SIG-M5 treated with dmso at 0.1 percent for 504 hours (cell line): ENCODE measurements around the gene GPR162.

Experiments used
- DNase-seq: peaks from one replicate; lab custom pipeline; 2025; ENCODE audit not compliant: unreplicated experiment; lab: John Stamatoyannopoulos, UW

Gene GPR162

DNA sequence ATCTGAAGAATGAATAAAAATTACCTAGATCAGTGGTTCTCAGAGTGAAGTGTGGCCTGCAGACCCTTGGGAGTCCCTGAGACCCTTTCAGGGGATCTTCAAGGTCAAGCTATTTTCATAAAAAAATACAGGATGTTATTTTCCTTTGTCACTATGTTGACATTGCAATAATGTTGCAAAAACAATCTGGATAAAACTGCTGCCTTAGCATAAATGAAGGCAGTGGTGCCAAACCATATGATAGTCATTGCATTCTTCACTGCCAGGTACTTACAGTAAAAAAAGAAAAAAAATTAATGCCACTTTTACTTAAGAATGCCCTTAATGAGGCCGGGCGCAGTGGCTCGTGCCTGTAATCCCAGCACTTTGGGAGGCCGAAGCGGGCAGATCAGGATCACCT is 34.3 kb upstream of the GPR162 start:
- DNase-seq = no peak

DNA sequence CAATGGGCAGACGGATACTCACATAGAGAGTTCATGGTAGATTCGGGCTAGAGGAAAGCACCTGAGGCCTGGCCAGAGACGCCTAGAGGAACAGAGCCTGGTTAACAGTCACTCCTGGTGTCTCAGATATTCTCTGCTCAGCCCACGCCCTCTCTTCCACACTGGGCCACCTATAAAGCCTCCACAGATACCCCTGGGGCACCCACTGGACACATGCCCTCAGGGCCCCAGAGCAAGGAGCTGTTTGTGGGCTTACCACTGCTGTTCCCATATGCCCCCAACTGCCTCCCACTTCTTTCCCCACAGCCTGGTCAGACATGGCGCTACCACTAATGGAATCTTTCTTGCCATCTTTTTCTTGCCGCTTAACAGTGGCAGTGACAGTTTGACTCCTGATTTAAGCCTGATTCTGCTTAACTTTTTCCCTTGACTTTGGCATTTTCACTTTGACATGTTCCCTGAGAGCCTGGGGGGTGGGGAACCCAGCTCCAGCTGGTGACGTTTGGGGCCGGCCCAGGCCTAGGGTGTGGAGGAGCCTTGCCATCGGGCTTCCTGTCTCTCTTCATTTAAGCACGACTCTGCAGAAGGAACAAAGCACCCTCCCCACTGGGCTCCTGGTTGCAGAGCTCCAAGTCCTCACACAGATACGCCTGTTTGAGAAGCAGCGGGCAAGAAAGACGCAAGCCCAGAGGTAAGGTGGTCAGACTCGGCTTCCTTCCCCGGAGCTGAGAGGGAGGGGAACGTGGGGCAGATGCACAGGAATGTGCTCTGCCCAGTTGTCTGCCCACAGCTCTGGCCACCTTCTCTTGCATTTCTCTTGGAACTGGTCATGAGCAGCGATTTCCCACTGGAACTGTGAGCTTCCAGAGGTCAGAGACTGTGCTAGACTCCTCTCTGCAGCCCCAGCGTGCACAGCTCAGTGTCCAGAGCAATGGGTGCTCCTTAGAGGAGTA is 32.4 kb upstream of the GPR162 start, which contains the start of gene CD4:
CD4 (plus strand) TSS at position 557 of the 953 bp plus-strand sequence. CDS start 10,611 bp downstream, outside the sequence.
- no peak for DNase-seq

DNA sequence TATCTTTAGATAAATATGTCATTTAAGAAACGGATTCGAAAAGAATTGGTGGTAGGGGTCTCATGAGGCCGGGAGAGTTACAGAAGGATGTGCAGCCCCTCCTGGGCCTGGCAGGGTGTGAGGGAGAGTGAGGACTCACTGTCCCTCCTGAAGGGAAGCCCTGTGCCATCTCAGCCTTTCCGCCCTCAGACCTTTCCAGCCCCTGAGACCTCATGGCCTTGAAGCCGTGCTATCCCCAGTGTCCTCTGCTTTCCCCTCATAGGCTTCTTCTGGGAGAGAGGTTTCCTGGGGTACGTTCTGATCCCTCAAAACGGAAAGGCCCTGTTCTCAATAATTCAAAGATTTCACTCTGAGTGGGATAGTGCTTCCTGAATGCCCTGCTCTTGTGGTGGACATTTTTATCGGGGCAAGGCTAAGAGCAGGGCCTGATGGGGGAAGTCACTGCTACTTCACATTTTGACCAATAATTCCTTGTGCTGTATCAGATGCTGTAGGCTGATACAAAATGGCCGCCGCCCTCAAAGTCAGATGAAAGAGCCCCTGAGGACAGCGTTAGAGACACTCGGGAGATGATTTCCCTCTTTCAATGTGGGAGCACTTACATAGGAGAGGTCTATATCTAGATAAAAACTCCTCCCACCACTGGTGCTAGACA is 31.0 kb upstream of the GPR162 start:
- DNase-seq = no peak

DNA sequence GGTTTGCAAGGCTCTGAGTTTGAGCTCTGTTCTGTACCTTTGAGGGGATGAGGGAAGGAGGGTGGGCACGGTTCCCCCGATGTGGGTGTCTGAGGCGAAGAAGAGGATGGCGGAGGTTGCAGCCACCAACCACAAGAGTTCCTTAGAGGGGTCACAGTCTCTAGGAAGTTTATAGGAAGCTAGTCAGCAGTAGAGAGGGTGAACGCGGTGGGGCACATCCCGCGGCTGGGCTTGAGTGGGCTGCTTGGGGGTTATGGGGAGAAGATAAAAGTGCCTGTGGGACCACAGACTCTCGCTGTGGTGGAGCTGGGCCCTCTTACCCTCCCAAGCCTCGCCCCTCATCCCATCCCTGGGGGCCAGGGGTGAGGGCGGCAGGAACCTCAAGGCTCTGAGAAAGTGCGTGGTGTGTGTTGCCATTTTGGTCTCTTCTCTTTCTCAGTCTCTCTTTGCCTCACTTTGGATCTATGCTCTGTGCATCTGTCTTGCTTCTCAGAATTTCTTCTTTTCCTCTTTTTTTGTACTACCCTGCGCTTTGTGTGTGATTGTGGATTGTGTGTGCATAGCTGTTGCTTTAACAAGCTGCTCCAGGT is 29.6 kb upstream of the GPR162 start:
- DNase-seq = no peak

DNA sequence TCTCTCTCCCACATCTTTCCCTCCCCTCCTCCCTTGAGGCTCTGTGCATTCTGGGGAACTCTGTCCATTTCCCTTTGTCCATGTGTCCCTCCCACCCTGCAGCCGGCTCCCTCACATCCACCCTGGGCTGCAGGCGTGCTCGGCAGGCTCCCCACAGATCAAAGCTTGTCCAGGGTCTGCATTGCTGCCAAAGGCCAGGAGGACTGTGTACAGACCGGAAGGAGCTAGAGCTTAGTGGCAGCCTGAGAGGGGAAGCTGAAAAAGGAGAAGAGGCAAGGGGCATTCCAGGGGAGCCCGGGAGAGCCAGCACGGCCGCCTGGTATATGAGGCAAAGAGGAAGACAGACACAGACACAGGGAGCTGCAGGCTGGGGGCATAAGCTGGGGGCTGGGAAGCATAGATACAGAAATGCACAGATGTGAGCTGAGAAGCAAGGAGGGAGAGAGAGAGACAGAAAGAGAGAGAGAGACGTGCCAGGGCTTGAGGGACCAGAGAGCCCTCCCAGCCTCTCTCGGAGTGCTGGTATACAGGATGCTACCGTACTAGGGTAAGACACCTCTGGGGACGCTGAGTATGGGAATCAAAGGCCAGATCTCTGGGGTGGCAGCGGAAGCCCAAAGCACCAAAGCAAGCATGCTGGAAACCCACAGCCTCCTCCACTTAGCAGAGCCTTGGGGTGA is 29.0 kb upstream of the GPR162 start:
- DNase-seq = peak; percentile 69

DNA sequence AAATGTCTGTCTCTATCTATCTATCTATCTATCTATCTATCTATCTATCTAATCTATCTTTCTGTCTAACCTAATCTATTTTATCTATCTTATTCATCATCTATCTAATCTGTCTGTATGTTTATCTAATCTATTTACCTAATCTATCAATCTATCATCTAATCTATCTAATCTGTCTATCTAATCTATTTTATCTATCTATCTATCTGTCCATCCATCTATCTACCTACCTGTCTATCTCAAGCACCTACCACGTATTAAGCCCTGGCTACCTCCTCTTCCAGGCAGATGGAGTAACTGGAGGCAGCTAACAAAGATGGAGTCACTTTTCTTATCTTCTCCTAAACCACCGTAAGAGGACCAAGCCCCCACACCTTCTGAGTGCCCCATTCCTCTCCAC is 26.5 kb upstream of the GPR162 start:
- no peak for DNase-seq

DNA sequence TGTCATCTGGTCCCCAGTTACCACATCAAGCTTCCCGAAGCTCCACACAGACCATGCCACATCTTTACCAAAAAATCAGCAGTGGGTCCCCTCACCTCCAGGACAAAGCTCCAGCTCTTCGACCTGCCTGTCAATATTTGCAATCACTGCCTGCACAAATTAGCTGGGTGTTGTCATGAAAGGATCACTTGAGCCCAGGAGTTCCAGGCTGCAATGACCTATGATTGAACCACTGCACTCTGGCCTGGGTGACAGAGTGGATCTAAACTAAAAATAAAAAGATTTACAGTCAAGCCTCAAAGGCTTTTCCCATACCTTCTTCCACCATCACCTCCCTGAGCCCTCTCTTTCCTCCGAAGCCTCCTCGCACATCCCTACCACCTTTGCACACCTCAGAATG is 25.0 kb upstream of the GPR162 start:
- DNase-seq = no peak

DNA sequence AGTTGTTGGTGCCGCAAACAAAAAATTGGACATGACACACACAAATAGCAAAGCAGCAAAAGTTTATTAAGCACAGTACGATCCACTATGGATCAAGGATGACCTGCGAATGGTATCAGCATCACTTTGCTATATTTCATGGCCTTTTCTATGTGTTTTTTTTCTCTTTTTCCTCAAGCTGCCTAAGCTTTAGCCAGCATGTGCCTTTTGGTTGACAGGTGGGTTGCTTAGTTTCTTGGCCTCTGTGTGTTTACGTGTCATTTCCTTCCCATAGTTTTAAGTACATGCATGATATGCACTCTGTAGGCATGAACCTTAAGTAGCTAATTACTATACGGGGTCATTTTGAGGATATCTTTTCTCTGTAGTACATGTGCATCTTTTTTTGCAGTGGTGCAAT is 22.5 kb upstream of the GPR162 start:
- DNase-seq = no peak

DNA sequence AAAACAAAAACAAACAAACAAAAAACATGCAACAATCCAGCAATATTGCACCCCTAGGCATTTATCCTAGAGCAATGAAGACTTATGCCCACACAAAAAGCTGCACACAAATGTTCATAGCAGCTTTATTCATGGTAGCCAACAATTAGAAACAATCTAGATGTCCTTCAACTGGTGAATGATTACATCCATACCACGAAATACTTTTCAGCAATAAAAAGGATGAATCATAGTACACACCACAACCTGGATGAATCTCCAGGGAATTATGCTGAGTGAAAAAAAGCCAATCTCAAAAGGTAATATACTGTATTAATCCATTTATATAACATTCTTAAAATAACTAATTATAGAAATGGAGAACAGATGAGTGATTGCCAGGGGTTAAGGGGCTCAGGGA is 14.5 kb upstream of the GPR162 start:
- no peak for DNase-seq

DNA sequence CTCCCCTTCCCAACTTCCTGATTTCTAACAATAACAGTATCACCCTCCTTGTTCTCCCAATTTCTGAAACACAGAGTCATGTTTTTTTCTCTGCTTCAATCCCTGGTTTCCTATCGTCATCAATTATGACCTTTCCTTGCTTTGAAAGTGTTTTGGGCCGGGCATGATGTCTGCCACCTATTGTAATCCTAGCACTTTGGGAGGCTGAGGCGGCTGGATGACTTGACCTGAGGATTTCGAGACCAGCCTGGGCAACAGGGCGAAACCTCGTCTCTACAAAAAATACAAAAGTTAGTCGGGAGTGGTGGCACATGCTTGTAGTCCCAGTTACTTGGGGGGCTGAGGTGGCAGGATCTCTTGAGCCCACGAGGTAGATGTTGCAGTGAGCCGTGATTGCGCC is 12.6 kb upstream of the GPR162 start:
- no peak for DNase-seq

DNA sequence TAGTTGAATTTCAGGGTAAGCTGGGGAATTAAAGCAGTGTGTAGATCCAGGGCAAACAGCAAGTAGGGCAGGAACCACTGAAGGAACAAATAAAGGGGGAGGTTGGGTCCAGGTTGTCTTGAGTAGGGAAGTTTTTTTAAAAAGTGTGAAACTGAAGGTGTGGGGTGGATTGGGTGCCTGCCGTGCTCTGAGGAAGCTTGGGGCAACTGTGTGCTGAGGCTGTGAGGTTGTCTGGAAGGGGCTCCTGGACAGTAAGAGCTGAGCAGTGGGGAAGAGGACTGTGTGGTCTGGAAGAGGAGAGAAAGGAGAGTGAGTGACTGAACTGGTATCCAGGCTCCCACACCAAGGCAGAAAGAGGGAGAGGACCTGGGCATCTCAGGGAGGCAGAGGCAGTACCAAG is 10.9 kb upstream of the GPR162 start:
- no peak for DNase-seq

DNA sequence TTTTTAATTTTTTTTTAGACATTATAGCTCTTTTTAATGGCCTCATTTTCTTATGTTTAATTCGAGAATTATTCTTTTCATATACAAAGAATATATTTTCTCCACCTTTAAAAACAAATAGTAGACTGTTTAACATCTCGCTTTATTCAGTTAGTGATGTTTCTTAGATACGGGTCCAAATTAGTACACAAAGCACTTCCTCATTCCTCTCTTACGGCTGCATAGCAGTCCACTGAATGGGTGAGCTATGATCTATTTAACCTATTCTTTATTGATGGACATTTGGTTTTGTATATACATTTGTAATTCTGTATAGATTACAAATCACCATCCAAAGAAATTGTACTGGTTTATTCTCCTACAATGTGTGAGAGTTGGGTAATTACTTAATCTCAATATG is 8.3 kb upstream of the GPR162 start:
- peak; percentile 38 for DNase-seq

DNA sequence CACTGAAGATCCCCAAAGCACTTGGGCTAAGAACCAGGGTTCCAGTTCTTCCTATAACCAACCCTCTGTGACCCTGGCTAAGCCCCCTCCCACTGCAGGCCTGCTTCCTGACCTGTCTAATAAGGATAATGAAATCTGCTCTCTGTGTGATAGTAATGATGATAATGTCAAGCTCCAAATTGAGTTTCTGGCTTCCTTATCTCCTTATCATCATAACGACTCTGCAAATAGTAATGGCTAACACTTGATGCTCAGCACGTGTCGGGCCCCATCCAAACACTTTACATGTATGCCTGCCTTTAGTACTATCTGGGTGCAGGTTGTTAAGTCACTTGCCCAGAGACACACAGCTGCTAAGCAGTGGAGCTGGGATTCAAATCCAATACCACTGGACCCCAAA is 5.0 kb upstream of the GPR162 start:
- DNase-seq = no peak

DNA sequence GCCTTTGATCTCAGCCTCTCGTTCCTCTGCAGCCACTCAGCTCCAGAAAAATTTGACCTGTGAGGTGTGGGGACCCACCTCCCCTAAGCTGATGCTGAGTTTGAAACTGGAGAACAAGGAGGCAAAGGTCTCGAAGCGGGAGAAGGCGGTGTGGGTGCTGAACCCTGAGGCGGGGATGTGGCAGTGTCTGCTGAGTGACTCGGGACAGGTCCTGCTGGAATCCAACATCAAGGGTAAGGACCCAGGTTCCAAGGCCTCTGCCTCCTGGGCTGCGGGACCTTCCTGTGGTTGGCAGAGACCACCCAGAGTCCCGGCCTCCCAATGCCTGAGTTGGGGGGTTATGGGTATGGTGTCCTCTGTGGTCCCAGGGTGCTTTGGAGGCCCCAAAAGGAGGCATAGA is 4.5 kb upstream of the GPR162 start:
- no peak for DNase-seq

DNA sequence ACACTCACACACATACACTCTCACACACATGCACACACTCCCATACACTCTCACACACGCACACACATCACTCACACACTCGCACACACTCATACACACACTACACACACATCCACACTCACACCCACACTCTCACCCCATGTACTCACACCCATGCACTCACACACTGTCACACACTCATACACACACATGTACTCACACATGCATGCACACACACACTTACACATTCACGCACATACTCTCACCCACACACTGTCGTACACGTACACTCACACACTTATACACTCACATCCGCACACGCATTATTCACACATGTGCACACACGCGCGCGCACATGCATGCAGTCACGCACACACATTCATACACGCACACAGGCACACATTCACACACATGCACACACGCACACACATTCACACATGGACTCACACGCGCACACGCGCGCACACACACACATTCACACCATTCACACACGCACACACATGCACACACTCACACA is 3.9 kb upstream of the GPR162 start:
- DNase-seq = no peak

DNA sequence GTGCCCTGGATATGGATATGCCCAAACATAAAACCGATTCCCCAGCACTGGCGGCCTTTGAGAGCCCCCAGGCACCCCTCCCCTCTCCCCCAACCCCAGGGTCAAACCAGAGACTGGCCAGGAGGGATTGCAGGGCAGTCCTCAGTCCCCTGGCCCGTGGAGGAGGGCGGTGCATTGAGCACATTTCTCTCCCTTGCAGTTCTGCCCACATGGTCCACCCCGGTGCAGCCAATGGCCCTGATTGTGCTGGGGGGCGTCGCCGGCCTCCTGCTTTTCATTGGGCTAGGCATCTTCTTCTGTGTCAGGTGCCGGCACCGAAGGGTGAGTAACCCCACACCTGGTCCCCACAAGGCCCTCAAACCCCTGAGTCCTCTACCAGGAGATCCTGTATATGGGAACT is 3.4 kb upstream of the GPR162 start:
- no peak for DNase-seq

DNA sequence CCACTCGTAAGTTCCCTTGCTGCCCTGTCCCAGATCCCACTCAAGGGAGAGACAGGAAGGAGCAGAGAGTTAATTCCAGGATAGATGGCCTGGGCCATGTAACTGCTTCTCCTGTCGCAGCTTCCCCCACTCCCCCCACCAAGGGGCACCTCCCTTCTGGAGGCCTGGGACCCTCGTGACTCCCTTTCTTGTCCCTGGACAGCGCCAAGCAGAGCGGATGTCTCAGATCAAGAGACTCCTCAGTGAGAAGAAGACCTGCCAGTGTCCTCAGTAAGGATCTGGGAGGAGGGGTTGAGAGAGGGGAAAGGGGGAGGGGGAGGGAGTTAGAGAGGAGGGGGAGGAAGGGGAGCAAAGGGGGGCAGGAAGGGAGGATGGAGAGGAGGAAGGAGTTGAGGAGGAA is 3.0 kb upstream of the GPR162 start:
- DNase-seq = no peak

DNA sequence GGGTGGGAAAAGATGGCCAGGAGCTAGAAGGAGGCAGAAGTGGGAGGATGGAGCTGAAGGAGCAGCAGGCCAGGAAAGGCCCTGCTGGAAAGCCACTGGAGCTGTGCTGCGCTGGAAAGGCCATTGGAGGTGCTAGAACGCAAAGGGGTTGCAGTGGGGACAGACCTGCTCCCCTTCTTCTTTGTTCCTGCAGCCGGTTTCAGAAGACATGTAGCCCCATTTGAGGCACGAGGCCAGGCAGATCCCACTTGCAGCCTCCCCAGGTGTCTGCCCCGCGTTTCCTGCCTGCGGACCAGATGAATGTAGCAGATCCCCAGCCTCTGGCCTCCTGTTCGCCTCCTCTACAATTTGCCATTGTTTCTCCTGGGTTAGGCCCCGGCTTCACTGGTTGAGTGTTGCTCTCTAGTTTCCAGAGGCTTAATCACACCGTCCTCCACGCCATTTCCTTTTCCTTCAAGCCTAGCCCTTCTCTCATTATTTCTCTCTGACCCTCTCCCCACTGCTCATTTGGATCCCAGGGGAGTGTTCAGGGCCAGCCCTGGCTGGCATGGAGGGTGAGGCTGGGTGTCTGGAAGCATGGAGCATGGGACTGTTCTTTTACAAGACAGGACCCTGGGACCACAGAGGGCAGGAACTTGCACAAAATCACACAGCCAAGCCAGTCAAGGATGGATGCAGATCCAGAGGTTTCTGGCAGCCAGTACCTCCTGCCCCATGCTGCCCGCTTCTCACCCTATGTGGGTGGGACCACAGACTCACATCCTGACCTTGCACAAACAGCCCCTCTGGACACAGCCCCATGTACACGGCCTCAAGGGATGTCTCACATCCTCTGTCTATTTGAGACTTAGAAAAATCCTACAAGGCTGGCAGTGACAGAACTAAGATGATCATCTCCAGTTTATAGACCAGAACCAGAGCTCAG is 2.3 kb upstream of the GPR162 start:
- DNase-seq = no peak

DNA sequence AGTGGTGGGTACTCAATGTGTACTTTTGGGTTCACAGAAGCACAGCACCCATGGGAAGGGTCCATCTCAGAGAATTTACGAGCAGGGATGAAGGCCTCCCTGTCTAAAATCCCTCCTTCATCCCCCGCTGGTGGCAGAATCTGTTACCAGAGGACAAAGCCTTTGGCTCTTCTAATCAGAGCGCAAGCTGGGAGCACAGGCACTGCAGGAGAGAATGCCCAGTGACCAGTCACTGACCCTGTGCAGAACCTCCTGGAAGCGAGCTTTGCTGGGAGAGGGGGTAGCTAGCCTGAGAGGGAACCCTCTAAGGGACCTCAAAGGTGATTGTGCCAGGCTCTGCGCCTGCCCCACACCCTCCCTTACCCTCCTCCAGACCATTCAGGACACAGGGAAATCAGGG is 1.5 kb upstream of the GPR162 start:
- DNase-seq = no peak

DNA sequence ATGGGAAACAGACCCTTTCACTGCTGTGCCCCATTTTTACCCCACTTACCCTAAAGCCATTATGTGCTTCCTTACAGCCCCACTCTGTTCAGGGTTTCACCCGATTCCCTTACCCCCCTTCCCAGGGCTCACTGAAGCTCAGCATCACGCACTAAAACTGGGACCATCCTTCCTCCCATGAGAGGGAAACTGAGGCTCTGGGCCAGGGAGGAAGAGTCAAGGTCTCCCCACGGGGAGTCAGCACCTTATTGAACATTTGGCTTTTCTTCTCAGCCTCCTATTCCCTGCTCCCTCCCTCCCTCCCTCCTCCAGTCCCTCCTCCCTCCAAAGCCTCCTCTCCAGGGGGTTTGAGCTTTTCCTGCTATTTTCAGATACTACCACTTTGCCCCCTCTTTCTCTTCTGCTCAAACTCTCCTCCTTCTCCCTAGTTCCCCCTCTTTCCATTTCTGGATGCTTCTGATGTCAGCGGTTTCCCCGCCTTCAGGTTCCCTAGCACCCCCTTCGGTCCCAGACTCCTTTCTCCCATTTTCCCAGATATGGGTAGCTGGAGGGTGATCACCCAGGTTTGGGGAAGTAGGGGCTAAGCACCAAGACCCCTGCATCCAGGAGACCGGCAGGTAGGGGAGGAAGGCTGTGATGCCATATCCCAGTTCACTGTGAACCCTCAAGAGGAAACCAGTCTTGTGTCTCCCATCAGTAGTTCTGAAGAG is 960 bp downstream of the GPR162 start:
- DNase-seq = no peak
